Neural cell (in vitro differentiated cells): ENCODE results near the gene NRXN2.

Experiments used
- CTCF ChIP-seq: fragments of 450-650 bp; IDR thresholded peaks from 2 replicates; pipeline ENCODE4 v1.5.1; 2014; ENCODE audit warnings: antibody characterized with exemption, mild to moderate bottlenecking, moderate library complexity; ENCODE audit not compliant: poor library complexity, severe bottlenecking
- MXI1 ChIP-seq: fragments of 450-650 bp; conservative IDR thresholded peaks from 2 replicates; pipeline ENCODE4 v1.6.1; 2014; ENCODE audit warnings: antibody characterized with exemption, mild to moderate bottlenecking; ENCODE audit not compliant: poor library complexity, severe bottlenecking
- POLR2AphosphoS5 ChIP-seq: IDR thresholded peaks from 2 replicates; pipeline ENCODE4 v1.6.1; 2012
- SMC3 ChIP-seq: fragments of 450-650 bp; conservative IDR thresholded peaks from 2 replicates; pipeline ENCODE4 v1.6.1; 2014; ENCODE audit warnings: antibody characterized with exemption, mild to moderate bottlenecking, moderate library complexity; ENCODE audit not compliant: poor library complexity
- TAF1 ChIP-seq: IDR thresholded peaks from 2 replicates; pipeline ENCODE4 v1.6.1; 2012; ENCODE audit warnings: low read depth

- peak; percentile 98 for TF ChIP-seq SMC3
- peak; percentile 69 for TF ChIP-seq MXI1
- TF ChIP-seq CTCF = peak; percentile 99
- no peak for TF ChIP-seq POLR2AphosphoS5
- TF ChIP-seq TAF1 = no peak
Measured at GRCh38 chr11:64688534-64688982, 34.4 kb downstream of the NRXN2 start.
